ENCODE data around the gene LAYN. TPM values are rescaled to one million over a fixed set of nuclear protein-coding genes. Genes with fewer than 3 reads are reported as not detected.

LAYN gene
- total RNA-seq, 1 experiment from 2014 or later: 3.7 TPM

GRCh38 chr11:111531136-111531535 is 9.4 kb upstream of the LAYN start (continued):
- TF ChIP-seq STAT6 (CRISPR knock-in tag; conservative IDR thresholded peaks at IDR 0.05; ENCODE audit: low read depth): no peak
- TF ChIP-seq, protein P1, sequence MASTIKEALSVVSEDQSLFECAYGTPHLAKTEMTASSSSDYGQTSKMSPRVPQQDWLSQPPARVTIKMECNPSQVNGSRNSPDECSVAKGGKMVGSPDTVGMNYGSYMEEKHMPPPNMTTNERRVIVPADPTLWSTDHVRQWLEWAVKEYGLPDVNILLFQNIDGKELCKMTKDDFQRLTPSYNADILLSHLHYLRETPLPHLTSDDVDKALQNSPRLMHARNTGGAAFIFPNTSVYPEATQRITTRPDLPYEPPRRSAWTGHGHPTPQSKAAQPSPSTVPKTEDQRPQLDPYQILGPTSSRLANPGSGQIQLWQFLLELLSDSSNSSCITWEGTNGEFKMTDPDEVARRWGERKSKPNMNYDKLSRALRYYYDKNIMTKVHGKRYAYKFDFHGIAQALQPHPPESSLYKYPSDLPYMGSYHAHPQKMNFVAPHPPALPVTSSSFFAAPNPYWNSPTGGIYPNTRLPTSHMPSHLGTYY (CRISPR knock-in tag; IDR thresholded peaks at IDR 0.05): no peak
- no peak for TF ChIP-seq TCF7 (CRISPR knock-in tag; IDR thresholded peaks at IDR 0.05; ENCODE audit: low read depth)
- no peak for TF ChIP-seq PRRX2 (CRISPR knock-in tag; IDR thresholded peaks at IDR 0.05)
- TF ChIP-seq ZBTB21 (CRISPR knock-in tag; IDR thresholded peaks at IDR 0.05; ENCODE audit: borderline replicate concordance): no peak
- TF ChIP-seq PRDM15 (CRISPR knock-in tag; IDR thresholded peaks at IDR 0.05): no peak
- no peak for TF ChIP-seq ZNF671 (CRISPR knock-in tag; IDR thresholded peaks at IDR 0.05)
- no peak for TF ChIP-seq JUN (CRISPR knock-in tag; IDR thresholded peaks at IDR 0.05)
- no peak for TF ChIP-seq NFATC4 (CRISPR knock-in tag; IDR thresholded peaks at IDR 0.05)
- TF ChIP-seq ESRRA (CRISPR knock-in tag; IDR thresholded peaks at IDR 0.05; ENCODE audit: borderline replicate concordance): no peak
- TF ChIP-seq SMAD3 (CRISPR knock-in tag; IDR thresholded peaks at IDR 0.05; ENCODE audit: borderline replicate concordance): no peak
- no peak for TF ChIP-seq E2F4 (CRISPR knock-in tag; IDR thresholded peaks at IDR 0.05; ENCODE audit: borderline replicate concordance, low read depth)

DNA sequence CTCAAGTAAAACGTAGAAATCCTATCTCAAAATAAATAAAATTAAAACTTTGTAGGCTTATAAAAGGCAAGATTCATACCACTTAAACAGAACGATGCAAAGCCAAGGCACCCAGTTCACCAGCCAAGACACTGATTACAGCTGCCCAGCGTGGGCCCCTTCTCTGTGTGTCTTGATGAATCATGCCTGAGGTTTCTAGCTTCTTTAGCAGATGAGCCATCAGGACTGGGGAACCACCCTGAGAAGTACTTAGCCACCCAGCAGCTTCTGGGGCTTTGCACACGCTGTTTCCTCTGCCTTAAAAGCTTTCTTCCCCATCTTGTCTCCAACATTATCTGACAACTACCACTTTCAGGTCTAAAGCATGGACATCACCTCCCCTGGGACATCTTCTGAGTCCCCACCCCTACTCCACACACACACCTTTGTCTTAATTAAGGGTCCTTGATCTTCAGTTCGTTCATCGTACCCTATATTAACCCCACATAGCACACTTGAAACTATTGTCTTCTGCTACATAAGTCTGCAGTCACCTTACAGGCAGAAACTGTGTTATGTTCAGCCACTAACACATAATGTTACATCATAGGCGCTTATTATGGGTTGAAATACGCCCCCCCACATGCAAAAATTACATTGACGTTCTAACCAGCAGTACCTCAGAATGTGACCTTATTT is 8.7 kb upstream of the LAYN start:
- Mint-ChIP-seq H3K27ac (no peak overlapping the region), H3K27me3 (ENCODE audit: low read depth) (no peaks in the 10 kb centered on the region; the same call in 1 of the 2 replicates)
- no peak for DNase-seq (ENCODE audit: low spot score)
- no peak for TF ChIP-seq NR1H2 (CRISPR knock-in tag; IDR thresholded peaks at IDR 0.05)
- TF ChIP-seq FOXJ3 (CRISPR knock-in tag; IDR thresholded peaks at IDR 0.05; ENCODE audit: borderline replicate concordance): no peak
- no peak for TF ChIP-seq GTF2I (CRISPR knock-in tag; conservative IDR thresholded peaks at IDR 0.05)
- TF ChIP-seq SMAD3 (CRISPR knock-in tag; IDR thresholded peaks at IDR 0.05; ENCODE audit: borderline replicate concordance): no peak
- TF ChIP-seq ZNF532 (CRISPR knock-in tag; IDR thresholded peaks at IDR 0.05; ENCODE audit: borderline replicate concordance): no peak
- no peak for TF ChIP-seq ZNF263 (CRISPR knock-in tag; IDR thresholded peaks at IDR 0.05; ENCODE audit: low read depth)
- TF ChIP-seq, protein P2, sequence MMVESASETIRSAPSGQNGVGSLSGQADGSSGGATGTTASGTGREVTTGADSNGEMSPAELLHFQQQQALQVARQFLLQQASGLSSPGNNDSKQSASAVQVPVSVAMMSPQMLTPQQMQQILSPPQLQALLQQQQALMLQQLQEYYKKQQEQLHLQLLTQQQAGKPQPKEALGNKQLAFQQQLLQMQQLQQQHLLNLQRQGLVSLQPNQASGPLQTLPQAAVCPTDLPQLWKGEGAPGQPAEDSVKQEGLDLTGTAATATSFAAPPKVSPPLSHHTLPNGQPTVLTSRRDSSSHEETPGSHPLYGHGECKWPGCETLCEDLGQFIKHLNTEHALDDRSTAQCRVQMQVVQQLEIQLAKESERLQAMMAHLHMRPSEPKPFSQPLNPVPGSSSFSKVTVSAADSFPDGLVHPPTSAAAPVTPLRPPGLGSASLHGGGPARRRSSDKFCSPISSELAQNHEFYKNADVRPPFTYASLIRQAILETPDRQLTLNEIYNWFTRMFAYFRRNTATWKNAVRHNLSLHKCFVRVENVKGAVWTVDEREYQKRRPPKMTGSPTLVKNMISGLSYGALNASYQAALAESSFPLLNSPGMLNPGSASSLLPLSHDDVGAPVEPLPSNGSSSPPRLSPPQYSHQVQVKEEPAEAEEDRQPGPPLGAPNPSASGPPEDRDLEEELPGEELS (CRISPR knock-in tag; IDR thresholded peaks at IDR 0.05): no peak
- TF ChIP-seq PREB (CRISPR knock-in tag; IDR thresholded peaks at IDR 0.05; ENCODE audit: borderline replicate concordance): no peak

More for the DNA sequence above, 8.7 kb upstream of the LAYN start:
- H3K4me3 Mint-ChIP-seq: no peak overlapping the region
- ChIA-PET CTCF (interaction anchor here (0.9 to 1.4 kb wide), 3 partner anchors 18 to 86 kb away, joined by 3 read pairs; no protein-coding TSS in a partner anchor), POLR2A (no interaction called here)
- H3K36me3 Mint-ChIP-seq: no peaks in the 10 kb centered on the region
- ATAC-seq: peak; percentile 43
- H3K9me3 Mint-ChIP-seq: no peaks in the 10 kb centered on the region
- H3K4me1 Mint-ChIP-seq: no peaks in the 10 kb centered on the region
